Muscle of back (tissue), 13 donors: ENCODE data around the gene TAPBP. TPM values are rescaled to one million over a fixed set of nuclear protein-coding genes. Genes with fewer than 3 reads are reported as not detected.
"Not testable (repeated sequence)": the region's sequence is repeated elsewhere in the genome, so short reads cannot be mapped to it uniquely, and the experiment has no call there.

Experiments used
- DNase-seq, 3 donors: peaks; one replicate each; pipeline versions ENCODE4 v3.0.0 to v3.0.0-alpha.2; 2013
- long read RNA-seq, 9 donors: transcript quantifications; one replicate each; lab custom pipeline, GENCODE V29; 2026
- polyA plus RNA-seq, 10 donors: library from polyadenylated mRNA; unstranded; fragments of 120-200 nt; gene quantifications; one replicate each; pipeline ENCODE4 v1.2.1, GENCODE V29; 2013; ENCODE audit not compliant: insufficient read length in 10 of 10

Gene TAPBP
- polyA plus RNA-seq = 10 to 100 TPM; 17.2 to 27.9 (median 21.1) TPM
- long read RNA-seq, donor 1, transcript TAPBP-234 (8 exons, 3,759 nt) = major isoform, 5 of 9 reads
- long read RNA-seq, donor 1, partial matches to known transcripts = 0 of 9 reads
- long read RNA-seq, donor 1, other reads (novel, unspliced or antisense) = 0 of 9 reads
- long read RNA-seq, donor 2, partial matches to known transcripts = 0 of 2 reads
- long read RNA-seq, donor 2, other reads (novel, unspliced or antisense) = 0 of 2 reads
- long read RNA-seq, donor 3 = 0 reads
- long read RNA-seq, donor 4, partial matches to known transcripts = 0 of 2 reads
- long read RNA-seq, donor 4, other reads (novel, unspliced or antisense) = 0 of 2 reads
- long read RNA-seq, donor 5, transcript TAPBP-235 (5 exons, 1,239 nt) = major isoform, 6 of 16 reads
- long read RNA-seq, donor 5, partial matches to known transcripts = 7 of 16 reads
- long read RNA-seq, donor 5, other reads (novel, unspliced or antisense) = 0 of 16 reads
- long read RNA-seq, donor 6, partial matches to known transcripts = 7 of 11 reads
- long read RNA-seq, donor 6, other reads (novel, unspliced or antisense) = 0 of 11 reads
- long read RNA-seq, donor 7, transcript TAPBP-234 (8 exons, 3,759 nt) = major isoform, 5 of 5 reads
- long read RNA-seq, donor 7, partial matches to known transcripts = 0 of 5 reads
- long read RNA-seq, donor 7, other reads (novel, unspliced or antisense) = 0 of 5 reads
- long read RNA-seq, donor 8, partial matches to known transcripts = 0 of 1 reads
- long read RNA-seq, donor 8, other reads (novel, unspliced or antisense) = 0 of 1 reads
- long read RNA-seq, donor 9, partial matches to known transcripts = 0 of 1 reads
- long read RNA-seq, donor 9, other reads (novel, unspliced or antisense) = 0 of 1 reads

DNA sequence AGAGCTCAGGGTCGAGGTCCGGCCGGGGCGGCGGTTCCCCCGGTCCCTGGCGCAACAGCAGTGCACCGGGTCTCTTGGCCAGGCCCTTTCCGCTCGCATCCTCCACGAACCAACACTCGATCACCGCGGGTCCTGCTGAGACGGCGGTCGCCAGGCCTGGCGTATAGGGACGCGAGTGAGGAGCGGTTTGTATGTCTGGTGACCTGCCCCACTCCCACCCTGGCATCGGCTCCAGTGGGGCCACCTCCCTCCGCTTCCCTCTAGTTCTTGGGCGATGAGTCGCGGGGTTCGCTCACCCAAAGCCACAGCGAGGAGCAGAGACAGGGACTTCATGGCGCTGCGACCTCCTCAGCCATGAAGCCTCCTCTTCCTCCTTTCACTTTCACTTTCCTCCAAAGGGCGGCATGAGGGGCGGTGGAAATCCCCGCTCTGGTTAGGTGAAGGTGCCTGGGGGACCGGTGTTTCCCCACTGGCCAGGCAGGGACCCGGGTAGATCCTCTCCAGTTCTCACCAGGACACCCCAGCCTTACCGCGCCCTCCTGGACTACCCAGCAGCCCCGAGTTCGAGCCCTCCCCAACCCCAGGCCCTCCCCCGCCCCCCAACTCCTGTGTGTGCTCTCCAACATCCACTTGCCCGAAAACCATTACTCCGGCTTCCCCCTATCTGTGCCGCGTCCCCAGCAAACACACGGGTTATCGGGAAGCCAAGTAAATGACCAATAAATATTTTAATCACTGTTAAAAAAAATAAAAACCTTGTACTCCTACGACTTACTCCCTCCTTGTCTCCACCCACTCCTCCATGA lies at the start of gene TAPBP:
Gene TAPBP (minus strand): TSS at position 370 of the 806 bp plus-strand sequence. CDS start 37 bp downstream, at position 333.
- DNase-seq = peak in 2 of 3 donors; percentile 77 to 93

DNA sequence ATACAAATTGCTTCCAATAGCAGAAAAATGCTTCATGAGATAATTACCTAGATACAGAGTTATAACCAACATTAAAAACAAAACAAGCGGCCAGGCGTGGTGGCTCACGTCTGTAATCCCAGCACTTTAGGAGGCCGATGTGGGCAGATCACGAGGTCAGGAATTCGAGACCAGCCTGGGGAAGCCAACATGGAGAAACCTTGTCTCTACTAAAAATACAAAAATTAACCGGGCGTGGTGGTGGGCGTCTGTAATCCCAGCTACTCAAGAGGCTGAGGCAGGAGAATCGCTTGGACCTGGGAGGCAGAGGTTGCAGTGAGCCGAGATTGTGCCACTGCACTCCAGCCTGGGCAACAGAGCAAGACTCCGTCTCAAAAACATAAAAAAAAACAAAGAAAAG lies 49.6 kb upstream of the TAPBP start:
- DNase-seq = not testable (repeated sequence)

DNA sequence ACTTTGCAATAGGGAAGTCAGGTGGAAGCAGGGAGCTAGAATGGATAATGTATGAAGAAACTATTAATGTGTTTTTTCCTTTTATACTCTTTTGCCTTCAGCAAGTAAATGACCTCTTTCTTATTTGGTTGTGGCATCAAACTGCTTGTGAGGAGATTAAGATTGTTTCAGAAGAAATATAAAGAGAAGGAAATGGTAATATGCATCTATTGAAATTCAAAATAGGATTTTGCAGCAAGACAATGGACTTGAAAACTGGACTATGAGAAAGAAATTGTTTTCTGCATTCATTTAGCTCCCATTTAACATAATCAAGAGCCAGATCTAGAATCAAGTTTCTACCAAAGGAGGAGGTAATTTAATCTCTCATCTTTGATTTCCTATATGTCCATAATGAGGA lies 45.5 kb upstream of the TAPBP start:
- no peak for DNase-seq

DNA sequence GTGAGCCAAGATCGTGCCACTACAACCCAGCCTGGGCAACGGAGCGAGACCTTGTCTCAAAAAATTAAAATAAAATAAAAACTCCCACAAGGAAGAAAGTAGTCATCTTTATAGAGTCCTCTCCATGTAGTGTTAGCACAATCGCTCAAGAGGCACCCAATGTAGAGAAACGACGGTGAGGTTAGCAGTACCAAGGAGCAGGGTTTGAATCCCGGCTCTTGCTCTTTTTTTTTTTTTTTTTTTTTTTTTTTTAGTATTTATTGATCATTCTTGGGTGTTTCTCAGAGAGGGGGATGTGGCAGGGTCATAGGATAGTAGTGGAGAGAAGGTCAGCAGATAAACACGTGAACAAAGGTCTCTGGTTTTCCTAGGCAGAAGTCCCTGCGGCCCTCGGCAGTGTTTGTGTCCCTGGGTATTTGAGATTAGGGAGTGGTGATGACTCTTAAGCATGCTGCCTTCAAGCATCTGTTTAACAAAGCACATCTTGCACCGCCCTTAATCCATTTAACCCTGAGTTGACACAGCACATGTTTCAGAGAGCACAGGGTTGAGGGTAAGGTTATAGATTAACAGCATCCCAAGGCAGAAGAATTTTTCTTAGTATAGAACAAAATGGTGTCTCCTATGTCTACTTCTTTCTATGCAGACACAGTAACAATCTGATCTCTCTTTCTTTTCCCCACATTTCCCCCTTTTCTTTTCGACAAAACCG lies 43.4 kb upstream of the TAPBP start:
- DNase-seq = not testable (repeated sequence)

DNA sequence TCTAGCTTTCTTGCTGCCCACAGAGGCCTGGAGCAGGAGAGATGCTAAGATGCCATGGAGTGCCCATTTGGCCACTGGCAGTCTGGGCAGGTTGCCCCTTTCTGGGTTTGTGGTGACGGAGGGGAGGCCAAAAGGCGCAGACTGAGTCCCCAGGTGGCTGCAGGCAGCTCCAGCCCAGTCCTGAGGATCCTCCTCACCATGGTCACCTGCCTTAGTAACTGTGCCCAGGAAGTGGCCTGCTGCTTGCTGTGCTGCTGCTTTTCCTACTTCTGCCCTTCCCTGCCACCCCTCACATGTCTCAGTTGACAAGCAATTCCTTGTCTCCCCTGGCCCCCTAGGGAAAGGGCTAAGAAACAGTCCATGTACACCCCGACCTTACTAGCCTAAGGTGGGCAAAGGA lies 42.4 kb upstream of the TAPBP start:
- DNase-seq = no peak

DNA sequence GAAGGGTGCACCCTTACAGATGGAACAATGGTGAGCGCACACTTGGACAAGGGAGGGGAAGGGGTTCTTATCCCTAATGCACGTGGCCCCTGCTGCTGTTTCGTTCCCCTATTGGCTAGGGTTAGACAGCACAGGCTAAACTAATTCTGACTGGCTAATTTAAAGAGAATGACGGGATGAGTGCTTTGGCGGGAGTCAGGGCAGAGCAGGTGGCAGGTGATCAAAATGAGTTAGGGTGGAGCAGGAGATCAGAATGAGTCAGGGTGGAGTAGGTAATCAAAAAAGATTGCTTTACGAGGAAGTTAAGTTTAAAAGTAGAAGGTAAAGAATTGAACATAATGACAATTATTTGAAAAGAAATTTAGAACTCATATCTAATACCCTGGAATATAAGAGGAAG lies 42.0 kb upstream of the TAPBP start:
- not testable (repeated sequence) for DNase-seq

DNA sequence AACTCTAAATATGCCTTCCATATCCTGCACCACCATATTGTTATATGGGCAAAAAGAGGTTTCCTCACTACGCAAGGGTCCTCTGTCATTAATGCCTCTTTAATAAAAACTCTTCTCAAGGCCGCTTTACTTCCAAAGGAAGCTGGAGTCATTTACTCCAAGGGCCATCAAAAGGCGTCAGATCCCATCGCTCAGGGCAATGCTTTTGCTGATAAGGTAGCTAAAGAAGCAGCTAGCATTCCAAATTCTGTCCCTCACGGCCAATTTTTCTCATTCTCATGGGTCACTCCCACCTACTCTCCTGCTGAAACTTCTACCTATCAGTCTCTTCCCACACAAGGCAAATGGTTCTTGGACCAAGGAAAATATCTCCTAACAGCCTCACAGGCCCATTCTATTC lies 33.9 kb upstream of the TAPBP start:
- DNase-seq = no peak

DNA sequence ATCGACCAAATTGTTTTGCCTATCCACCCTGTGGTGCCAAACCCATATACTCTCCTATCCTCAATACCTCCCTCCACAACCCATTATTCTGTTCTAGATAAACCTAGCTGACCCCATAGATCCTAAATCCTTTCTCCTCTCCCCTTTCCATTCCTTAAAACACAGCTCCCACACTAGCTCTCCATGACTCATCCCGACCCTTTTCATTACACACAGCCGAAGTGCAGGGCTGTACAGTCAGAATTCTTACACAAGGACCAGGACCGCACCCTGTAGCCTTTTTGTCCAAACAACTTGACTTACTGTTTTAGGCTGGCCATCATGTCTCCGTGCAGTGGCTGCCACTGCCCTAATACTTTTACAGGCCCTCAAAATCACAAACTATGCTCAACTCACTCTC lies 33.1 kb upstream of the TAPBP start:
- DNase-seq = not testable (repeated sequence)

DNA sequence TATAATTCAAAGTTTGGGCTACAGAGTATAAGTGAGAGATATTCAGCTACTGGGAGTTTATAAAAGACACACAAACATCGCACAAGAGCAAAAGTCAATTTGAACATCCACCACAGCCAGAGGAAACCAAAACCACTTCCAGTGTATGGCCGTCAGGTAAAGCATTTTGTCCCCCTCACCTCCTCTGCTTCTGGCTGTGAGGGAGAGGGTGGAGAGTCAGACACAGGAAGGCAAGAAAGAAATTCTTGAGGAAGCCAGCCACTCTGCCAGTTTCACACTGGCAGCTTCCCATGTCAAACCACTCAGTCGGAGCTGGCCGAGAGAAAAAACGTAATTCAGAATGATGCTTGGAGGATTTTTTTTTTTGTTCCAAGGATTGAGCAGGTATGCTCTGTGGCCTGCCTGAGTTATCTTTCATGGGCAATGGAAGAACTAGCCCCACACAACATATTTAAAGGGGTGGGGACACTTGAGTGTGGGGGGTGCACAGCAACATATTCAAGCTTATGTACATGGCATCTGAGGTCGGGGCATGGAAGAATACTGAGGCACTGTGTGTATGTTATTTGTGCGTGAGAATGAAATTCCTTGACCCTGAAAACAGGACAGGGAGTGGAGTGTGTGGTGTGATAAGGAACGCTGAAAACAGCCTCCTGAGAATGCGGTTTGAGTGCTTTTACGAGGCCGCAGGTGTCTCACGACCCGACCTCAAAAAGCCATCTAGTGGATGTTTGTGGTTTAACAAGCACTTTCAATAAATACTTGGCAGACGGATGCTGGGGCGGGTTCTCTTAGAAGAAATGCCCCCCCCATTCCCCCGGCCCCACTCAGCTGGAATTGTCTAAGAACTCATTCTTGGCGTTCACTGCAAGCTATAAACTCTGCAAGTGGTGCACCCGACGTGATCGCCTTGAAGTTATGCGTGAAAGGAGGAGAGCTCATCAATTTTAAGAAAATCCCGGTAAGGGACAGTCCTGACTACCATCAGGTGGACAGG lies 31.1 kb upstream of the TAPBP start:
- peak; percentile 64 to 87 (median 80) for DNase-seq

DNA sequence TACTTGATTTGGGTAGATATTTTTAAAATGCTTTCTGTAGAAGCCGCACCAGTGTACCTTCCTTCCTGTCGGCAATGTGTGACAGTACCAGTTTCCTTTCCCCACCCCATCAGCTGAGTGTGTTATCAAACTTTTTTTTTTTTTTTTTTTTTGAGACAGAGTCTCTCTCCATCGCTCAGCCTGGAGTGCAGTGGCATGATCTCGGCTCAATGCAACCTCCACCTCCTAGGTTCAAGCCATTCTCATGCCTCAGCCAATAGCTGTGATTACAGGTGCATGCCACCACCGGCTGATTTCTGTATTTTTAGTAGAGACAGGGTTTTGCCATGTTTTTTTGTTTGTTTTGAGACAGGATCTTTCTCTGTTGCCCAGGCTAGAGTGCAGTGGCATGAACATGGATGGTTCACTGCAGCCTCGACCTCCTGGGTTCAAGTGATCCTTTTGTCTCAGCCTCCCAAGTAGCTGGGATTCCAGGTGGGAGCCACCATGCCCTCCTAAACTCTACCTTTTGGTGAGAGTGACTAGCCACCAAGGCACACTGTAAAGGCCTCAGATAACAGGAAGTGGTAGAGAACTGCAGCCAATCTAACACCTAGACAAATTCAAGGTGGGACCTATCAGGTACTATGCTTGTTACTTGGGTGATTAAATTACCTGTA lies 30.2 kb upstream of the TAPBP start:
- no peak for DNase-seq

DNA sequence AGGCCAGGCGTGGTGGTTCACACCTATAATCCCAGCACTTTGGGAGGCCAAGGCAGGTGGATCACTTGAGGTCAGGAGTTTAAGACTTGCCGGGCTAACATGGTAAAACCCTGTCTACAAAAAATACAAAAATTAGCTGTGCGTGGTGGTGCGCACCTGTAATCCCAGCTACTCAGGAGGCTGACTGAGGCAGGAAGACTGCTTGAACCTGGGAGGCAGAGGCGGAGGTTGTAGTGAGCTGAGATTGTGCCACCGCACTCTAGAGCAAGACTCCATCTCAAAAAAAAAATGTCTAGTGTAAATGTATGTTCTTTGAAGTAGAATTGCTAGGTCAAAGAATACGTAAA lies 29.7 kb upstream of the TAPBP start:
- DNase-seq = not testable (repeated sequence)

DNA sequence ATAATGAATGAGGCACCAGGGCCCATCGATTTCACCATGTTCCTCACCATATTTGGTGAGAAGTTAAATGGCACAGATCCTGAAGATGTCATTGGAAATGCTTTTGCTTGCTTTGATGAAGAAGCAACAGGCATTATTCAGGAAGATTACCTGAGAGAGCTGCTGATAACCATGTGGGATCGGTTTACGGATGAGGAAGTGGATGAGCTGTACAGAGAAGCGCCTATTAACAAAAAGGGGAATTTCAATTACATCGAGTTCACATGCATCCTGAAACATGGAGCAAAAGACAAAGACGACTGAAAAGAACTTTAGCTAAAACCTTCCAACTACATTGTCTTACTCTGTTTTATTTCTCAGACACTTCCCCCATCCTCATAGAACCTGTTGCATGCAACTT lies 25.3 kb upstream of the TAPBP start:
- DNase-seq = no peak

DNA sequence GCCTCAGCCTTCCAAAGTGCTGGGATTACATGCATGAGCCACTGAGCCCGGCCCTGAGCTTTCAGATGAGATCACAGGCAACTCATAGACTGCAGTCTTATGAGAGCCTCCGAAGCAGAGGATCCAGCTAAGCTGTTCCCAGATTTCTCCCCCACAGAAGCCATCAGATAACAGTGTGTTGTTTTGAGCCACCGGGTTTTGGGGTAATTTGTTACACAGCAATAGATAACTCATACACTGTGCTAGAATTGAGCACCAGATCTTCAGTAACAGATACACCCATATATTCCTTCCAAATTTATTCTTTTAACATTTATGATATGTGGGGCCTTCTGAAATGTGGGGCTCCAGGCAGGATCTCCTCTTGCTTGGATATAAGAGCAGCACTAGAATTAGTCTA lies 22.6 kb upstream of the TAPBP start:
- no peak for DNase-seq

DNA sequence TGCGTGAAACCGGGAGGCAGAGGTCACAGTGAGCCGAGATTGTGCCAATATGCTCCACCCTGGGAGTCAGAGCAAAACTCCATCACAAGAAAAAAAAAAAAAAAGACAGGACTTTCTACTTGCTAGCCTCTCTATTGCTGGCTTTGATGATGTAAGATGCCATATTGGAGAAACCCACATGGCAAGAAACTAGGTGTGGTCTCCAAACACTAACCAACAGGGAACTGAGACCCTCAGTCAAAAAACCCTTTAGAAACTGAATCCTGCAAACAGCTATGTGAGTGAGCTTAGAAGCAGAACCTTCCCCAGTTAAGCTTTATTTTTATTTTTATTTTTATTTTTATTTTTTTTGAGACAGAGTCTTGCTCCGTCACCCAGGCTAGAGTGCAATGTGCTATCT lies 22.0 kb upstream of the TAPBP start:
- DNase-seq = no peak

DNA sequence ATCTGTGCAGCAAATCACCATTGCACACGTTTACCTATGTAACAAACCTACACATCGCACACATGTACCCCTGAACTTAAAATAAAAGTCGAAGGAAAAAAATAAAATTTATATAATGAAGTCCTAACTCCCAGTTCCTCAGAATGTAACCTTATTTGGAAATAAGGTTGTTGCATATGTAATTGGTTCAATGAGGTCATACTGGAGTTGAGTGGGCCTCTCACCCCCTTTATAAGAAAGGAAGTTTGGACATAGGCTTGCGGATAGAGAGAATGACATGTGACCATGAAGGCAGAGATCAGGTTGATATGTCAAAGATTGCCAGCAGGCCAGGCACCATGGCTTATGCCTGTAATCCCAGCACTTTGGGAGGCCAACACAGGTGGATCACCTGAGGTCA lies 19.8 kb upstream of the TAPBP start:
- no peak for DNase-seq

DNA sequence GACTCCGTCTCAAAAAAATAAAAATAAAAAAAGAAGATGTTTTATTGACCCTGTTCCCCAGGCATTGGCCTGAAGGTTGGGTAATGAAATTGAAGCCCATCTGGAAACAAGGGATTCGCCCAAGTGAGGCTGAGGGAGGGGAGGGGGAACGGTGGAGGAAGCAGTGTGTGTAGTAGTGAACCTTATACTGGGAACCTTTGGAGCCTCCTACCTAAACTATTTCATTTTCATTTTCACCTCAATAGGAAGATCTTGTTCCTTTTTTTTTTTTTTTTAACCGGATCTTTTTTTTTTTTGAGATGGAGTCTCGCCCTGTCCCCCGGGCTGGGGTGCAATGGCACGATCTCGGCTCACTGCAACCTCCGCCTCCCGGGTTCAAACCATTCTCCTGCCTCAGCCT lies 16.9 kb upstream of the TAPBP start:
- DNase-seq = no peak

DNA sequence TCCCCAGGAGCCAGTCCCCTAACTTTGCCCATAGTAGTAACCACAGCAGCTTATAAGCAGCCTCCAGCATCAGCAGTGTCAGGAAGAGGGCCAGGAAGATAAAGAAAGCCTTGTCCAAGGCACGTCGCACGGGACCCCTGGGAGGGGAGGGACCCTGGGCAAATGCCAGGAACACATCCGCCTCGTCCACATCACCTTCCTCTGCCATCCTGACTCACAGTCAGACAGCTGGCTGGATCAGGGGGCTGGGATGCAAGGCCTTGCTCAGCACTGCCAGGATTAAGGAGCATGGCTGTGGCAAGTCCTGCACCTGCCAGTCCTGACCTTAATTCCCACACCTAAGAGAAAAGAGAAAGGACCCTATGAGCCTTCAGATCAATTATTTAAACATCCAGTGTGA lies 15.2 kb upstream of the TAPBP start:
- DNase-seq = no peak

DNA sequence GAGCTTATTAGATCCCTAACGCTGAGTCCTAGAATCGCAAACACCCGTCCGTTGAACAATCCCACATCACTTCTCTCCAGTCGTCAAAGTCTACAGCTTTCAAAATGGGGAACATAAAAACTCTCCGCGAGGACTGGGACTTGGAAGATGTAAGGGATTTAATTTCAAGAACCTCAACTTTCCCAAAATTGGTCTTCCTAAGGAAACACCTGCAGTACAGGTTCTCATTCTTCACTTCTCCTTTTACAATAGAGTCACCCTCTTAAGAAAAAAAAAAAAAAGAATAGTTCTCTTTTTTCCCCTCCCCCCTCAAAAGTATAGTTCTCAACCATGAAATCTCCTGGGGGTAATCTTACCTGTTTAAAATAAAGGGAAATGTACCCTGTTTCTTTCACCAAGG lies 10.2 kb upstream of the TAPBP start:
- DNase-seq = no peak

DNA sequence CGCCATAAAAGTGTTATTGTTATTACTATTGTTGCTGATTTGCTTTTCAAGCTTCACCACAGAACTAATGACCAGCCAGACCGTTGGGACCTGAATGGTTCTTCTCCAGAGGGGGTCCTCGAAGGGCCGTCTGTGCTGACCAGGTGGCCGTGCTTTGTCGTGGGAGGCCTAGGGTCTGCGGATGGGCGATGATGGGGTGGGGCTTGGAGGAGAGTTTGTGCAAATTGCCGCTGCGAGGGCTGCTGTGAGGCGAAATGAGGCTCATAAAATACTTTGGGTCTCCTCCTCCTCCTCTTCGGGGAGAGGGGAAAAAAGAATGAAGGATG lies 9.7 kb upstream of the TAPBP start:
- DNase-seq = no peak

DNA sequence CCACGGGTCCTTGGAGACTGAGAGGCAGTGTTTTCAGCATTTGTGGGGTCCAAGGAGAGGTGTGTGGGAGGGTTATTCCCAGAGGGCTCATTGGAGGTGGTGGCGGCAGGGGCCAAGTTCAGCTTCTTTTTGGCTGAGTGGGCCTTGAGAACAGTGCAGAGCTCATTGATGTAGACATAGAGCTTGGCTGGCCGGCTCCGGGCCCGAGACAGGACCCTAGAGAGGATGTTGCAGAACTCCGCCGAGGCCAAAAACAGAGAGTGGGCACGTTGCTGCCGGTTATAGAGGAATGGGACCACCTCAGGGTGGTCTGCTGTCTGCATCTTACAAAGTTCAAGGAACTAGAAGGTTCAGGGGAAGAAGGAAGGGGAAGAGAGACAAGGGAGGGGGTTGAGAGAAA lies 7.3 kb upstream of the TAPBP start:
- no peak for DNase-seq
